GM23338 (cell line): ENCODE data around the gene ASIC5. TPM values are rescaled to one million over a fixed set of nuclear protein-coding genes. Genes with fewer than 3 reads are reported as not detected.

Experiments
- ATAC-seq: fragments of 200-7000 bp; cut with Tn5 transposase; 3 replicates; pipeline ENCODE4 v1.9.1; 2020
- DNase-seq: peaks from one replicate; pipeline ENCODE4 v3.0.0-alpha.2; 2015; ENCODE audit warnings: low spot score
- H2AFZ ChIP-seq: fragments of 200-600 bp; sonication (generic); 2 replicates; pipeline ENCODE4 v1.8.0; 2016; ENCODE audit warnings: antibody characterized with exemption, mild to moderate bottlenecking, moderate library complexity
- H3F3A ChIP-seq: fragments of 200-600 bp; sonication (generic); replicated peaks from 2 replicates; pipeline ENCODE4 v1.8.0; 2017; ENCODE audit warnings: antibody characterized with exemption, mixed run types, low read depth
- H3K27ac ChIP-seq: fragments of 200-600 bp; sonication (generic); 2 replicates; pipeline ENCODE4 v1.6.1; 2016; ENCODE audit warnings: low read depth
- H3K27me3 ChIP-seq: fragments of 200-600 bp; sonication (generic); 2 replicates; pipeline ENCODE4 v1.8.0; 2016; ENCODE audit warnings: mild to moderate bottlenecking, mixed run types, moderate library complexity; ENCODE audit not compliant: insufficient read depth
- H3K36me3 ChIP-seq: fragments of 200-600 bp; sonication (generic); 2 replicates; pipeline ENCODE4 v1.8.0; 2016; ENCODE audit warnings: mild to moderate bottlenecking; ENCODE audit not compliant: insufficient read depth
- H3K4me1 ChIP-seq: fragments of 200-600 bp; sonication (generic); 2 replicates; pipeline ENCODE4 v1.8.0; 2016; ENCODE audit warnings: mild to moderate bottlenecking, moderate library complexity; ENCODE audit not compliant: insufficient read depth
- H3K4me2 ChIP-seq: fragments of 200-600 bp; sonication (generic); 2 replicates; pipeline ENCODE4 v1.7.1; 2017; ENCODE audit warnings: mixed run types
- H3K4me3 ChIP-seq: fragments of 200-600 bp; sonication (generic); 2 replicates; pipeline ENCODE4 v1.6.1; 2016; ENCODE audit warnings: mixed run types
- H3K79me2 ChIP-seq: fragments of 200-600 bp; sonication (generic); replicated peaks from 2 replicates; pipeline ENCODE4 v1.8.0; 2017; ENCODE audit warnings: mild to moderate bottlenecking; ENCODE audit not compliant: insufficient read depth
- H3K9me2 ChIP-seq: fragments of 200-600 bp; sonication (generic); 2 replicates; pipeline ENCODE4 v1.8.0; 2017; ENCODE audit not compliant: insufficient read depth
- H4K20me1 ChIP-seq: fragments of 200-600 bp; sonication (generic); replicated peaks from 2 replicates; pipeline ENCODE4 v1.8.0; 2017; ENCODE audit warnings: mild to moderate bottlenecking; ENCODE audit not compliant: insufficient read depth
- H3K27ac Mint-ChIP-seq: 2 replicates; pipeline ENCODE4 v1.8.0; 2020; ENCODE audit warnings: inconsistent platforms, mild to moderate bottlenecking, moderate library complexity, mixed read lengths
- H3K27me3 Mint-ChIP-seq: 3 replicates; pipeline ENCODE4 v1.8.0; 2022; ENCODE audit warnings: low read depth, mild to moderate bottlenecking, moderate library complexity, mixed read lengths, inconsistent platforms; ENCODE audit not compliant: insufficient read depth, poor library complexity
- H3K36me3 Mint-ChIP-seq: 3 replicates; pipeline ENCODE4 v1.8.0; 2021; ENCODE audit warnings: low read depth, mild to moderate bottlenecking, inconsistent platforms, moderate library complexity, mixed read lengths
- H3K4me1 Mint-ChIP-seq: 3 replicates; pipeline ENCODE4 v1.8.0; 2020; ENCODE audit warnings: mild to moderate bottlenecking, inconsistent platforms, mixed read lengths
- H3K4me3 Mint-ChIP-seq: 3 replicates; pipeline ENCODE4 v1.8.0; 2021; ENCODE audit warnings: moderate library complexity, mild to moderate bottlenecking, inconsistent platforms, mixed read lengths
- H3K9me3 Mint-ChIP-seq: 3 replicates; pipeline ENCODE4 v1.8.0; 2020; ENCODE audit warnings: moderate library complexity, mild to moderate bottlenecking, inconsistent platforms, mixed read lengths
- CREB1 ChIP-seq: fragments of 250-450 bp; sonication (Bioruptor Pico); IDR thresholded peaks from 2 replicates; pipeline ENCODE4 v1.5.0; 2020; ENCODE audit warnings: low read depth, mild to moderate bottlenecking, moderate library complexity
- EZH2phosphoT487 ChIP-seq: fragments of 200-600 bp; sonication (generic); IDR thresholded peaks from one replicate; pipeline ENCODE4 v1.8.1; 2018; ENCODE audit warnings: antibody characterized with exemption; ENCODE audit not compliant: unreplicated experiment
- POLR2AphosphoS5 ChIP-seq: IDR thresholded peaks from 2 replicates; pipeline ENCODE4 v1.6.1; 2016; ENCODE audit warnings: antibody characterized with exemption, low read depth
- STAT1 ChIP-seq: IDR thresholded peaks from one replicate; pipeline ENCODE4 v1.6.1; 2016; ENCODE audit warnings: antibody characterized with exemption; ENCODE audit not compliant: unreplicated experiment
- ZNF114 ChIP-seq: fragments of 250-450 bp; sonication (Bioruptor Pico); IDR thresholded peaks from 2 replicates; pipeline ENCODE4 v1.5.0; 2020; ENCODE audit warnings: mild to moderate bottlenecking, moderate library complexity
- ZNF331 ChIP-seq: fragments of 250-450 bp; sonication (Bioruptor Pico); IDR thresholded peaks from 2 replicates; pipeline ENCODE4 v1.5.0; 2020; ENCODE audit warnings: low read depth, mild to moderate bottlenecking, moderate library complexity
- polyA plus RNA-seq: library from polyadenylated mRNA; unstranded; fragments of >200 nt; fragmentation: Nextera tagmentation; extraction: Ambion mirVana; gene quantifications from 2 replicates; pipeline ENCODE4 v1.2.1, GENCODE V29; 2016
- total RNA-seq: library from RNA; depleted of rRNA; stranded (reverse); fragments of >200 nt; shearing (Covaris generic); gene quantifications from 2 replicates; pipeline ENCODE4 v1.2.3, GENCODE V29; 2014
- TF ChIP-seq, protein P1 (sequence below): fragments of 250-450 bp; sonication (Bioruptor Pico); IDR thresholded peaks from 2 replicates; pipeline ENCODE4 v1.5.0; 2020; ENCODE audit warnings: mild to moderate bottlenecking, moderate library complexity
- TF ChIP-seq, protein P2 (sequence below): IDR thresholded peaks from one replicate; pipeline ENCODE4 v1.6.1; 2018; ENCODE audit warnings: antibody characterized with exemption; ENCODE audit not compliant: unreplicated experiment
- TF ChIP-seq, protein P3 (sequence below), 2 experiments: fragments of 200-600 bp in 1 of 2; sonication (generic) in 1 of 2; conservative IDR thresholded peaks; 2 replicates each; pipeline versions ENCODE4 v1.5.1 to v1.6.1; 2016 to 2017; ENCODE audit warnings: antibody characterized with exemption in 2 of 2, low read depth in 2 of 2, mild to moderate bottlenecking in 2 of 2, moderate library complexity in 1 of 2
- TF ChIP-seq, protein P4 (sequence below): IDR thresholded peaks from 2 replicates; pipeline ENCODE4 v1.6.1; 2016; ENCODE audit warnings: antibody characterized with exemption

The ASIC5 gene
- total and polyA plus RNA-seq, 2 experiments from 2014 or later = not detected

DNA sequence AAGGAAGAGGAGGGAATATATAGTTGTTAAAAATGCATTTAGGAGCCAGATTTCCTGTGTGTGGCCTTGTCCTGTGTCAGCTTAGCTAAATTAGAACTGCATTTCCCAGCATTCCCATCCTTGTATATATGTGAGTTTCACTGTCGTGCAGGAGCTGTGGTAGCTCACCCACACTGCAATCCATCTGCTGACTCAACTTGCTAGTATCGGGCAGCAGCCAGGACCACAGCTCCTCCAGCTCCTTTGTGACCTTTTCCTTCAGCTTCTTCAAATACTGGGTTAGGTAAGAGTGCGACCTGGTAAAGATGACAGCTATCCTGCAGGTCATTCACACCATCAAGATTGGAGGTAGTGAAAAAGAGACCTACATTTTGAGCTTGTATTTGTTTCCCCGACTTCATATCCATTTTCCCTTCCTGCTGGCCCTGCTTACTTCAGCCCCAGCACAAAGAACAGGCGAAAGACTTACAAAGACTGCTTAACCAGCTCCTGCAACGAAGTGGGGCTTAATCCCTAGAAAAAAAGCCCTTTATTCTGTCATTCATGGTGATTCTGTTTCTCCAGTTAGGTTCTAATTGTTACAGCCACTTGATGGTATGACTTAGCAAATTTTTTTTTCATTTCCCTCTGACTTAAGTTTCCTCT lies 11.4 kb downstream of the ASIC5 start (continued):
- TF ChIP-seq, protein P1, sequence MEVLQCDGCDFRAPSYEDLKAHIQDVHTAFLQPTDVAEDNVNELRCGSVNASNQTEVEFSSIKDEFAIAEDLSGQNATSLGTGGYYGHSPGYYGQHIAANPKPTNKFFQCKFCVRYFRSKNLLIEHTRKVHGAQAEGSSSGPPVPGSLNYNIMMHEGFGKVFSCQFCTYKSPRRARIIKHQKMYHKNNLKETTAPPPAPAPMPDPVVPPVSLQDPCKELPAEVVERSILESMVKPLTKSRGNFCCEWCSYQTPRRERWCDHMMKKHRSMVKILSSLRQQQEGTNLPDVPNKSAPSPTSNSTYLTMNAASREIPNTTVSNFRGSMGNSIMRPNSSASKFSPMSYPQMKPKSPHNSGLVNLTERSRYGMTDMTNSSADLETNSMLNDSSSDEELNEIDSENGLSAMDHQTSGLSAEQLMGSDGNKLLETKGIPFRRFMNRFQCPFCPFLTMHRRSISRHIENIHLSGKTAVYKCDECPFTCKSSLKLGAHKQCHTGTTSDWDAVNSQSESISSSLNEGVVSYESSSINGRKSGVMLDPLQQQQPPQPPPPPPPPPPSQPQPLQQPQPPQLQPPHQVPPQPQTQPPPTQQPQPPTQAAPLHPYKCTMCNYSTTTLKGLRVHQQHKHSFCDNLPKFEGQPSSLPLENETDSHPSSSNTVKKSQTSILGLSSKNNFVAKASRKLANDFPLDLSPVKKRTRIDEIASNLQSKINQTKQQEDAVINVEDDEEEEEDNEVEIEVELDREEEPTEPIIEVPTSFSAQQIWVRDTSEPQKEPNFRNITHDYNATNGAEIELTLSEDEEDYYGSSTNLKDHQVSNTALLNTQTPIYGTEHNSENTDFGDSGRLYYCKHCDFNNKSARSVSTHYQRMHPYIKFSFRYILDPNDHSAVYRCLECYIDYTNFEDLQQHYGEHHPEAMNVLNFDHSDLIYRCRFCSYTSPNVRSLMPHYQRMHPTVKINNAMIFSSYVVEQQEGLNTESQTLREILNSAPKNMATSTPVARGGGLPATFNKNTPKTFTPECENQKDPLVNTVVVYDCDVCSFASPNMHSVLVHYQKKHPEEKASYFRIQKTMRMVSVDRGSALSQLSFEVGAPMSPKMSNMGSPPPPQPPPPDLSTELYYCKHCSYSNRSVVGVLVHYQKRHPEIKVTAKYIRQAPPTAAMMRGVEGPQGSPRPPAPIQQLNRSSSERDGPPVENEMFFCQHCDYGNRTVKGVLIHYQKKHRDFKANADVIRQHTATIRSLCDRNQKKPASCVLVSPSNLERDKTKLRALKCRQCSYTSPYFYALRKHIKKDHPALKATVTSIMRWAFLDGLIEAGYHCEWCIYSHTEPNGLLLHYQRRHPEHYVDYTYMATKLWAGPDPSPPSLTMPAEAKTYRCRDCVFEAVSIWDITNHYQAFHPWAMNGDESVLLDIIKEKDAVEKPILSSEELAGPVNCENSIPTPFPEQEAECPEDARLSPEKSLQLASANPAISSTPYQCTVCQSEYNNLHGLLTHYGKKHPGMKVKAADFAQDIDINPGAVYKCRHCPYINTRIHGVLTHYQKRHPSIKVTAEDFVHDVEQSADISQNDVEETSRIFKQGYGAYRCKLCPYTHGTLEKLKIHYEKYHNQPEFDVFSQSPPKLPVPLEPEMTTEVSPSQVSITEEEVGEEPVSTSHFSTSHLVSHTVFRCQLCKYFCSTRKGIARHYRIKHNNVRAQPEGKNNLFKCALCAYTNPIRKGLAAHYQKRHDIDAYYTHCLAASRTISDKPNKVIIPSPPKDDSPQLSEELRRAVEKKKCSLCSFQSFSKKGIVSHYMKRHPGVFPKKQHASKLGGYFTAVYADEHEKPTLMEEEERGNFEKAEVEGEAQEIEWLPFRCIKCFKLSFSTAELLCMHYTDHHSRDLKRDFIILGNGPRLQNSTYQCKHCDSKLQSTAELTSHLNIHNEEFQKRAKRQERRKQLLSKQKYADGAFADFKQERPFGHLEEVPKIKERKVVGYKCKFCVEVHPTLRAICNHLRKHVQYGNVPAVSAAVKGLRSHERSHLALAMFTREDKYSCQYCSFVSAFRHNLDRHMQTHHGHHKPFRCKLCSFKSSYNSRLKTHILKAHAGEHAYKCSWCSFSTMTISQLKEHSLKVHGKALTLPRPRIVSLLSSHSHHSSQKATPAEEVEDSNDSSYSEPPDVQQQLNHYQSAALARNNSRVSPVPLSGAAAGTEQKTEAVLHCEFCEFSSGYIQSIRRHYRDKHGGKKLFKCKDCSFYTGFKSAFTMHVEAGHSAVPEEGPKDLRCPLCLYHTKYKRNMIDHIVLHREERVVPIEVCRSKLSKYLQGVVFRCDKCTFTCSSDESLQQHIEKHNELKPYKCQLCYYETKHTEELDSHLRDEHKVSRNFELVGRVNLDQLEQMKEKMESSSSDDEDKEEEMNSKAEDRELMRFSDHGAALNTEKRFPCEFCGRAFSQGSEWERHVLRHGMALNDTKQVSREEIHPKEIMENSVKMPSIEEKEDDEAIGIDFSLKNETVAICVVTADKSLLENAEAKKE (CRISPR knock-in tag) = no peak
- TF ChIP-seq POLR2AphosphoS5 = no peak

DNA sequence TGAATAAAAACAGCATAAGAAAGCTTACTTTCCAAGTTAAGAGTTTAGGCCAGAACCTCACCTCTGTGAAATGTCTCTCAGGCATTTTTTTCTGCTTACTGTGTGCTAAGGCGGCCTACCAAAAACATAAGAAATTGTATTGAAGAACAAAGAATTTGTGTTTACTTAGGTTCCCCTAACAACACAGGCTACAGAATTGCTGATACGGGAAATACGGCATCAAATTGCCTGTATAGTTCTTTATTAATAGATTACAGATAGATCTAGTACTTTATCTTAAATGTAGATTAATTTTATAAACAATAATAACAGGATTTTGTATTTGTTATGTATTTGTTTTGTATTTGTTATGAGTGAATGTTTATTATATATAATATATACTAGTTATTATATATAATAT lies 12.9 kb downstream of the ASIC5 start:
- H3K4me3 Mint-ChIP-seq = no peak overlapping the region
- H3K27ac ChIP-seq = no peak overlapping the region
- no peak for ATAC-seq
- H3K4me1 ChIP-seq = no peaks in the 10 kb centered on the region
- H3K79me2 ChIP-seq = no peaks in the 10 kb centered on the region
- no peak overlapping the region for H3K4me2 ChIP-seq
- no peak overlapping the region for H2AFZ ChIP-seq
- H3K27me3 ChIP-seq = no peaks in the 10 kb centered on the region
- no peaks in the 10 kb centered on the region for H4K20me1 ChIP-seq
- peaks cover 6% of the 10 kb centered on the region; the same call in 1 of the 3 replicates for H3K4me1 Mint-ChIP-seq
- H3K9me2 ChIP-seq = 0 out of 2 replicates have a peak, but pooled peaks cover 5% of the 10 kb centered on the region
- H3K27me3 Mint-ChIP-seq = no peaks in the 10 kb centered on the region
- peaks cover 28% of the 10 kb centered on the region for H3K9me3 Mint-ChIP-seq
- no peak for DNase-seq
- H3K36me3 ChIP-seq = peaks cover under 1% of the 10 kb centered on the region; the same call in 1 of the 2 replicates
- no peaks in the 10 kb centered on the region for H3F3A ChIP-seq
- H3K4me3 ChIP-seq = no peak overlapping the region
- H3K36me3 Mint-ChIP-seq = peaks cover 12% of the 10 kb centered on the region; the same call in 2 of the 3 replicates
- no peak overlapping the region for H3K27ac Mint-ChIP-seq
- TF ChIP-seq, protein P2, sequence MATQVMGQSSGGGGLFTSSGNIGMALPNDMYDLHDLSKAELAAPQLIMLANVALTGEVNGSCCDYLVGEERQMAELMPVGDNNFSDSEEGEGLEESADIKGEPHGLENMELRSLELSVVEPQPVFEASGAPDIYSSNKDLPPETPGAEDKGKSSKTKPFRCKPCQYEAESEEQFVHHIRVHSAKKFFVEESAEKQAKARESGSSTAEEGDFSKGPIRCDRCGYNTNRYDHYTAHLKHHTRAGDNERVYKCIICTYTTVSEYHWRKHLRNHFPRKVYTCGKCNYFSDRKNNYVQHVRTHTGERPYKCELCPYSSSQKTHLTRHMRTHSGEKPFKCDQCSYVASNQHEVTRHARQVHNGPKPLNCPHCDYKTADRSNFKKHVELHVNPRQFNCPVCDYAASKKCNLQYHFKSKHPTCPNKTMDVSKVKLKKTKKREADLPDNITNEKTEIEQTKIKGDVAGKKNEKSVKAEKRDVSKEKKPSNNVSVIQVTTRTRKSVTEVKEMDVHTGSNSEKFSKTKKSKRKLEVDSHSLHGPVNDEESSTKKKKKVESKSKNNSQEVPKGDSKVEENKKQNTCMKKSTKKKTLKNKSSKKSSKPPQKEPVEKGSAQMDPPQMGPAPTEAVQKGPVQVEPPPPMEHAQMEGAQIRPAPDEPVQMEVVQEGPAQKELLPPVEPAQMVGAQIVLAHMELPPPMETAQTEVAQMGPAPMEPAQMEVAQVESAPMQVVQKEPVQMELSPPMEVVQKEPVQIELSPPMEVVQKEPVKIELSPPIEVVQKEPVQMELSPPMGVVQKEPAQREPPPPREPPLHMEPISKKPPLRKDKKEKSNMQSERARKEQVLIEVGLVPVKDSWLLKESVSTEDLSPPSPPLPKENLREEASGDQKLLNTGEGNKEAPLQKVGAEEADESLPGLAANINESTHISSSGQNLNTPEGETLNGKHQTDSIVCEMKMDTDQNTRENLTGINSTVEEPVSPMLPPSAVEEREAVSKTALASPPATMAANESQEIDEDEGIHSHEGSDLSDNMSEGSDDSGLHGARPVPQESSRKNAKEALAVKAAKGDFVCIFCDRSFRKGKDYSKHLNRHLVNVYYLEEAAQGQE = no peak
- TF ChIP-seq ZNF114 (CRISPR knock-in tag) (no peak), STAT1 (no peak), POLR2AphosphoS5 (no peak), EZH2phosphoT487 (no peak), CREB1 (no peak), ZNF331 (CRISPR knock-in tag) (no peak)
- TF ChIP-seq, protein P3, sequence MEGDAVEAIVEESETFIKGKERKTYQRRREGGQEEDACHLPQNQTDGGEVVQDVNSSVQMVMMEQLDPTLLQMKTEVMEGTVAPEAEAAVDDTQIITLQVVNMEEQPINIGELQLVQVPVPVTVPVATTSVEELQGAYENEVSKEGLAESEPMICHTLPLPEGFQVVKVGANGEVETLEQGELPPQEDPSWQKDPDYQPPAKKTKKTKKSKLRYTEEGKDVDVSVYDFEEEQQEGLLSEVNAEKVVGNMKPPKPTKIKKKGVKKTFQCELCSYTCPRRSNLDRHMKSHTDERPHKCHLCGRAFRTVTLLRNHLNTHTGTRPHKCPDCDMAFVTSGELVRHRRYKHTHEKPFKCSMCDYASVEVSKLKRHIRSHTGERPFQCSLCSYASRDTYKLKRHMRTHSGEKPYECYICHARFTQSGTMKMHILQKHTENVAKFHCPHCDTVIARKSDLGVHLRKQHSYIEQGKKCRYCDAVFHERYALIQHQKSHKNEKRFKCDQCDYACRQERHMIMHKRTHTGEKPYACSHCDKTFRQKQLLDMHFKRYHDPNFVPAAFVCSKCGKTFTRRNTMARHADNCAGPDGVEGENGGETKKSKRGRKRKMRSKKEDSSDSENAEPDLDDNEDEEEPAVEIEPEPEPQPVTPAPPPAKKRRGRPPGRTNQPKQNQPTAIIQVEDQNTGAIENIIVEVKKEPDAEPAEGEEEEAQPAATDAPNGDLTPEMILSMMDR (conservative IDR thresholded peaks at IDR 0.05; ENCODE audit: low read depth in 2 of 2) = no peak
- TF ChIP-seq, protein P4, sequence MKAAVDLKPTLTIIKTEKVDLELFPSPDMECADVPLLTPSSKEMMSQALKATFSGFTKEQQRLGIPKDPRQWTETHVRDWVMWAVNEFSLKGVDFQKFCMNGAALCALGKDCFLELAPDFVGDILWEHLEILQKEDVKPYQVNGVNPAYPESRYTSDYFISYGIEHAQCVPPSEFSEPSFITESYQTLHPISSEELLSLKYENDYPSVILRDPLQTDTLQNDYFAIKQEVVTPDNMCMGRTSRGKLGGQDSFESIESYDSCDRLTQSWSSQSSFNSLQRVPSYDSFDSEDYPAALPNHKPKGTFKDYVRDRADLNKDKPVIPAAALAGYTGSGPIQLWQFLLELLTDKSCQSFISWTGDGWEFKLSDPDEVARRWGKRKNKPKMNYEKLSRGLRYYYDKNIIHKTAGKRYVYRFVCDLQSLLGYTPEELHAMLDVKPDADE = no peak
